Activated naive CD4-positive, alpha-beta T cell treated with anti-CD3 and anti-CD28 coated beads, Interleukin-2, amount 10 ng/mL, durations not matched to agents 7 days and 5 days (primary cell): ENCODE data around the gene YPEL2.

Source experiments
- CTCF ChIA-PET: fragments of 350-600 bp; sonication (Branson Sonifier 250); formaldehyde crosslinking; loops from one replicate; lab custom pipeline; 2021; ENCODE audit warnings: antibody characterized with exemption; lab: Charles Lee
- DNase-seq: peaks from one replicate; pipeline ENCODE4 v3.0.0-alpha.2; 2020
- H3K27ac Mint-ChIP-seq: one replicate; pipeline ENCODE4 v1.8.0; 2021; ENCODE audit warnings: mild to moderate bottlenecking, moderate library complexity, mixed read lengths
- H3K27me3 Mint-ChIP-seq: one replicate; pipeline ENCODE4 v1.8.0; 2021; ENCODE audit warnings: mild to moderate bottlenecking, mixed read lengths
- H3K36me3 Mint-ChIP-seq: one replicate; pipeline ENCODE4 v1.8.0; 2021; ENCODE audit warnings: mixed read lengths
- H3K4me1 Mint-ChIP-seq: one replicate; pipeline ENCODE4 v1.8.0; 2021; ENCODE audit warnings: mixed read lengths
- H3K4me3 Mint-ChIP-seq: one replicate; pipeline ENCODE4 v1.8.0; 2021; ENCODE audit warnings: mild to moderate bottlenecking, moderate library complexity, mixed read lengths
- H3K9me3 Mint-ChIP-seq: one replicate; pipeline ENCODE4 v1.8.0; 2021; ENCODE audit warnings: mixed read lengths

YPEL2 gene

GRCh38 chr17:59423137-59423724 lies 91.8 kb downstream of the YPEL2 start:
- H3K4me3 Mint-ChIP-seq: no peak overlapping the region
- peaks cover 10% of the 10 kb centered on the region for H3K4me1 Mint-ChIP-seq
- peaks cover 11% of the 10 kb centered on the region for H3K27me3 Mint-ChIP-seq
- H3K36me3 Mint-ChIP-seq: no peaks in the 10 kb centered on the region
- no peak overlapping the region for H3K27ac Mint-ChIP-seq
- CTCF ChIA-PET: interaction anchor here (1.0 to 1.8 kb wide), 3 partner anchors 10 to 112 kb away, joined by 3 to 4 read pairs (median 3); no protein-coding TSS in a partner anchor
- no peaks in the 10 kb centered on the region for H3K9me3 Mint-ChIP-seq
- DNase-seq: no peak

GRCh38 chr17:59423903-59424302 lies 92.4 kb downstream of the YPEL2 start:
- Mint-ChIP-seq H3K4me1 (peaks cover 10% of the 10 kb centered on the region), H3K4me3 (no peak overlapping the region), H3K36me3 (no peaks in the 10 kb centered on the region), H3K27ac (no peak overlapping the region), H3K9me3 (no peaks in the 10 kb centered on the region), H3K27me3 (peaks cover 11% of the 10 kb centered on the region)
- DNase-seq: no peak
- CTCF ChIA-PET: interaction anchor here (1.0 to 1.8 kb wide), 3 partner anchors 10 to 113 kb away, joined by 3 to 4 read pairs (median 3); no protein-coding TSS in a partner anchor

GRCh38 chr17:59424331-59424730 lies 92.9 kb downstream of the YPEL2 start:
- peaks cover 10% of the 10 kb centered on the region for H3K4me1 Mint-ChIP-seq
- no peak overlapping the region for H3K4me3 Mint-ChIP-seq
- CTCF ChIA-PET: interaction anchor here (1.0 to 1.8 kb wide), 4 partner anchors 11 to 113 kb away, joined by 3 to 4 read pairs (median 3); no protein-coding TSS in a partner anchor
- H3K9me3 Mint-ChIP-seq: no peaks in the 10 kb centered on the region
- no peak for DNase-seq
- no peak overlapping the region for H3K27ac Mint-ChIP-seq
- peaks cover 11% of the 10 kb centered on the region for H3K27me3 Mint-ChIP-seq
- H3K36me3 Mint-ChIP-seq: no peaks in the 10 kb centered on the region

GRCh38 chr17:59425085-59425931 lies 93.9 kb downstream of the YPEL2 start:
- Mint-ChIP-seq H3K27ac (no peak overlapping the region), H3K4me1 (peaks cover 10% of the 10 kb centered on the region), H3K27me3 (peaks cover 5% of the 10 kb centered on the region), H3K9me3 (no peaks in the 10 kb centered on the region), H3K36me3 (no peaks in the 10 kb centered on the region), H3K4me3 (no peak overlapping the region)
- DNase-seq: no peak
- CTCF ChIA-PET: interaction anchor here (1.0 to 1.8 kb wide), 2 partner anchors 15 to 93 kb away, joined by 3 to 4 read pairs; no protein-coding TSS in a partner anchor

GRCh38 chr17:59426031-59426430 lies 94.6 kb downstream of the YPEL2 start:
- CTCF ChIA-PET: interaction anchor here (0.9 kb wide), 1 partner anchor 96 kb away, joined by 4 read pairs; no protein-coding TSS in a partner anchor
- H3K9me3 Mint-ChIP-seq: no peaks in the 10 kb centered on the region
- peaks cover 10% of the 10 kb centered on the region for H3K4me1 Mint-ChIP-seq
- peaks cover 5% of the 10 kb centered on the region for H3K27me3 Mint-ChIP-seq
- no peak overlapping the region for H3K27ac Mint-ChIP-seq
- no peaks in the 10 kb centered on the region for H3K36me3 Mint-ChIP-seq
- DNase-seq: no peak
- H3K4me3 Mint-ChIP-seq: no peak overlapping the region

GRCh38 chr17:59427425-59427921 lies 96.0 kb downstream of the YPEL2 start:
- peaks cover 5% of the 10 kb centered on the region for H3K27me3 Mint-ChIP-seq
- CTCF ChIA-PET: interaction anchor here (0.8 to 1.7 kb wide), 11 partner anchors 10 to 117 kb away, joined by 3 to 16 read pairs (median 3); no protein-coding TSS in a partner anchor
- no peaks in the 10 kb centered on the region for H3K36me3 Mint-ChIP-seq
- no peak overlapping the region for H3K4me3 Mint-ChIP-seq
- H3K9me3 Mint-ChIP-seq: peaks cover 3% of the 10 kb centered on the region
- H3K27ac Mint-ChIP-seq: no peak overlapping the region
- H3K4me1 Mint-ChIP-seq: peaks cover 10% of the 10 kb centered on the region
- DNase-seq: peak; percentile 35

- Mint-ChIP-seq H3K9me3 (peaks cover 7% of the 10 kb centered on the region), H3K27me3 (peaks cover 5% of the 10 kb centered on the region), H3K27ac (no peak overlapping the region), H3K4me1 (peaks cover 10% of the 10 kb centered on the region), H3K4me3 (no peak overlapping the region), H3K36me3 (no peaks in the 10 kb centered on the region)
- no peak for DNase-seq
- CTCF ChIA-PET: interaction anchor here (0.8 to 1.7 kb wide), 11 partner anchors 9 to 117 kb away, joined by 3 to 16 read pairs (median 3); no protein-coding TSS in a partner anchor
Observed at GRCh38 chr17:59427996-59428395, 96.5 kb downstream of the YPEL2 start.

- Mint-ChIP-seq H3K27me3 (peaks cover 3% of the 10 kb centered on the region), H3K36me3 (no peaks in the 10 kb centered on the region), H3K27ac (no peak overlapping the region), H3K4me1 (peaks cover 10% of the 10 kb centered on the region), H3K4me3 (no peak overlapping the region), H3K9me3 (peaks cover 7% of the 10 kb centered on the region)
- no peak for DNase-seq
- CTCF ChIA-PET: interaction anchor here (0.6 to 1.7 kb wide), 2 partner anchors 11 to 13 kb away, joined by 3 to 8 read pairs; no protein-coding TSS in a partner anchor
Observed at GRCh38 chr17:59428916-59429485, 97.5 kb downstream of the YPEL2 start.

GRCh38 chr17:59431601-59432000 lies 100.1 kb downstream of the YPEL2 start:
- Mint-ChIP-seq H3K4me3 (no peak overlapping the region), H3K9me3 (peaks cover 7% of the 10 kb centered on the region), H3K27ac (no peak overlapping the region), H3K36me3 (no peaks in the 10 kb centered on the region), H3K27me3 (peaks cover 9% of the 10 kb centered on the region), H3K4me1 (peaks cover 18% of the 10 kb centered on the region)
- DNase-seq: no peak
- CTCF ChIA-PET: interaction anchor here (0.7 to 2.9 kb wide), 2 partner anchors 102 to 436 kb away, joined by 3 to 9 read pairs; no protein-coding TSS in a partner anchor

- H3K27ac Mint-ChIP-seq: no peak overlapping the region
- CTCF ChIA-PET: interaction anchor here (0.7 to 2.9 kb wide), 5 partner anchors 9 to 340 kb away, joined by 3 to 9 read pairs (median 5); no protein-coding TSS in a partner anchor
- H3K4me3 Mint-ChIP-seq: no peak overlapping the region
- peaks cover 7% of the 10 kb centered on the region for H3K9me3 Mint-ChIP-seq
- no peaks in the 10 kb centered on the region for H3K36me3 Mint-ChIP-seq
- no peak for DNase-seq
- peaks cover 13% of the 10 kb centered on the region for H3K4me1 Mint-ChIP-seq
- H3K27me3 Mint-ChIP-seq: peaks cover 9% of the 10 kb centered on the region
Observed at GRCh38 chr17:59432657-59433056, 101.2 kb downstream of the YPEL2 start.

GRCh38 chr17:59433586-59433985 lies 102.1 kb downstream of the YPEL2 start:
- CTCF ChIA-PET: interaction anchor here (0.7 to 1.4 kb wide), 3 partner anchors 104 to 339 kb away, joined by 3 to 7 read pairs (median 3); no protein-coding TSS in a partner anchor
- Mint-ChIP-seq H3K27ac (no peak overlapping the region), H3K4me1 (peaks cover 21% of the 10 kb centered on the region), H3K4me3 (no peak overlapping the region), H3K36me3 (no peaks in the 10 kb centered on the region), H3K9me3 (peaks cover 7% of the 10 kb centered on the region), H3K27me3 (peaks cover 9% of the 10 kb centered on the region)
- DNase-seq: no peak

GRCh38 chr17:59434429-59434828 lies 103.0 kb downstream of the YPEL2 start:
- Mint-ChIP-seq H3K27me3 (peaks cover 9% of the 10 kb centered on the region), H3K27ac (no peak overlapping the region), H3K36me3 (no peaks in the 10 kb centered on the region), H3K4me3 (no peak overlapping the region), H3K4me1 (peaks cover 30% of the 10 kb centered on the region), H3K9me3 (peaks cover 7% of the 10 kb centered on the region)
- DNase-seq: no peak
- CTCF ChIA-PET: interaction anchor here (0.6 to 1.3 kb wide), 6 partner anchors 21 to 806 kb away, joined by 3 to 5 read pairs (median 3); no protein-coding TSS in a partner anchor

GRCh38 chr17:59435238-59435637 lies 103.8 kb downstream of the YPEL2 start:
- Mint-ChIP-seq H3K4me1 (peaks cover 38% of the 10 kb centered on the region), H3K27ac (no peak overlapping the region), H3K36me3 (no peaks in the 10 kb centered on the region), H3K4me3 (no peak overlapping the region), H3K27me3 (peaks cover 9% of the 10 kb centered on the region), H3K9me3 (peaks cover 7% of the 10 kb centered on the region)
- DNase-seq: no peak
- CTCF ChIA-PET: interaction anchor here (0.7 to 8.3 kb wide), 6 partner anchors 22 to 124 kb away, joined by 3 to 131 read pairs (median 8); partner anchors contain the start of gene YPEL2
